Fibroblast of the aortic adventitia (primary cell): ENCODE measurements around the gene OR10R2. TPM values are rescaled to one million over a fixed set of nuclear protein-coding genes. Genes with fewer than 3 reads are reported as not detected.
"Not testable (repeated sequence)": the region's sequence is repeated elsewhere in the genome, so short reads cannot be mapped to it uniquely, and the experiment has no call there.

Experiments used
- DNase-seq: peaks from one replicate; pipeline ENCODE4 v3.0.0-alpha.2; 2010; ENCODE audit warnings: low read depth
- H3K4me3 ChIP-seq: 2 replicates; pipeline ENCODE4 v1.5.1; 2011; ENCODE audit warnings: low read depth, mild to moderate bottlenecking, control low read depth, low read length, moderate library complexity
- CTCF ChIP-seq: IDR thresholded peaks from 2 replicates; pipeline ENCODE4 v1.5.1; 2011; ENCODE audit warnings: mild to moderate bottlenecking, low read length, control low read depth, inconsistent platforms; ENCODE audit not compliant: insufficient read depth
- total RNA-seq: library from RNA; depleted of rRNA; stranded (reverse); fragments of >200 nt; gene quantifications from 2 replicates; pipeline ENCODE4 v1.2.3, GENCODE V29; 2012; ENCODE audit warnings: low replicate concordance

The OR10R2 gene
- not detected in 2 replicates for total RNA-seq

- no peak for DNase-seq
- no peak for TF ChIP-seq CTCF
- H3K4me3 ChIP-seq: no peak within 1 kb of the TSS
These were observed at the start of gene OR10R2 for GRCh38 chr1:158471920-158472319. Gene OR10R2, plus strand, starts transcription at chr1:158472220. Its CDS starts 106 bp downstream, at chr1:158472326.

GRCh38 chr1:158425027-158425426 is 47.0 kb upstream of the OR10R2 start:
- DNase-seq: no peak
- no peak overlapping the region for H3K4me3 ChIP-seq
- TF ChIP-seq CTCF: no peak

- TF ChIP-seq CTCF: no peak
- no peak for DNase-seq
These were observed 45.9 kb upstream of the OR10R2 start, which contains the start of gene OR10K2 for GRCh38 chr1:158426137-158426536. Gene OR10K2, minus strand, starts transcription at chr1:158426237. Its CDS starts 5,371 bp downstream, at chr1:158420866.

GRCh38 chr1:158430163-158430562 is 41.9 kb upstream of the OR10R2 start:
- not testable (repeated sequence) for DNase-seq, H3K4me3 ChIP-seq

More at GRCh38 chr1:158426137-158426536, 45.9 kb upstream of the OR10R2 start, which contains the start of gene OR10K2:
- H3K4me3 ChIP-seq: no peak within 1 kb of the TSS

- H3K4me3 ChIP-seq: no peak overlapping the region
- DNase-seq: no peak
- TF ChIP-seq CTCF: no peak
These were observed 37.3 kb upstream of the OR10R2 start for GRCh38 chr1:158434741-158435140.

GRCh38 chr1:158445376-158445775 is 26.6 kb upstream of the OR10R2 start:
- H3K4me3 ChIP-seq: no peak overlapping the region
- DNase-seq: no peak
- TF ChIP-seq CTCF: no peak

GRCh38 chr1:158454537-158454936 is 17.5 kb upstream of the OR10R2 start:
- no peak for TF ChIP-seq CTCF
- DNase-seq: no peak
- H3K4me3 ChIP-seq: no peak overlapping the region
